H9 (cell line): ENCODE results near the gene CD1C. TPM values are rescaled to one million over a fixed set of nuclear protein-coding genes. Genes with fewer than 3 reads are reported as not detected.

Experiments
- DNase-seq: peaks from one replicate; pipeline ENCODE4 v3.0.0-alpha.2; 2017
- H2AFZ ChIP-seq: one replicate; pipeline ENCODE4 v1.6.1; 2013; ENCODE audit warnings: mild to moderate bottlenecking, low read length, control low read depth, moderate library complexity
- H2AK5ac ChIP-seq: 2 replicates; pipeline ENCODE4 v1.6.1; 2013; ENCODE audit warnings: low read length, control low read depth, mixed read lengths; ENCODE audit not compliant: insufficient read length
- H2BK120ac ChIP-seq: one replicate; pipeline ENCODE4 v1.6.1; 2013; ENCODE audit warnings: low read depth, mild to moderate bottlenecking, low read length, control low read depth, inconsistent platforms; ENCODE audit not compliant: poor library complexity, severe bottlenecking
- H2BK12ac ChIP-seq: 2 replicates; pipeline ENCODE4 v1.6.1; 2013; ENCODE audit warnings: low read length, control low read depth, mixed read lengths, low read depth; ENCODE audit not compliant: insufficient read length
- H2BK15ac ChIP-seq: 2 replicates; pipeline ENCODE4 v1.6.1; 2013; ENCODE audit warnings: low read depth, low read length, control low read depth
- H2BK20ac ChIP-seq: one replicate; pipeline ENCODE4 v1.6.1; 2013; ENCODE audit warnings: low read depth, mild to moderate bottlenecking, low read length, control low read depth, inconsistent platforms; ENCODE audit not compliant: poor library complexity, severe bottlenecking
- H2BK5ac ChIP-seq: 2 replicates; pipeline ENCODE4 v1.6.1; 2013; ENCODE audit warnings: low read length, control low read depth, mixed read lengths; ENCODE audit not compliant: insufficient read length
- H3K14ac ChIP-seq: 2 replicates; pipeline ENCODE4 v1.6.1; 2013; ENCODE audit warnings: low read length, control low read depth; ENCODE audit not compliant: insufficient read depth
- H3K18ac ChIP-seq: 2 replicates; pipeline ENCODE4 v1.6.1; 2013; ENCODE audit warnings: low read depth, mild to moderate bottlenecking, mixed read lengths, low read length, control low read depth; ENCODE audit not compliant: insufficient read length
- H3K23ac ChIP-seq: 2 replicates; pipeline ENCODE4 v1.6.1; 2013; ENCODE audit warnings: low read length, control low read depth, mixed read lengths, low read depth; ENCODE audit not compliant: insufficient read length
- H3K23me2 ChIP-seq: 2 replicates; pipeline ENCODE4 v1.6.1; 2013; ENCODE audit warnings: low read depth, mild to moderate bottlenecking, mixed read lengths, low read length, control low read depth; ENCODE audit not compliant: insufficient read length, poor library complexity, severe bottlenecking
- H3K27ac ChIP-seq: 2 replicates; pipeline ENCODE4 v1.5.1; 2013; ENCODE audit warnings: low read length, control low read depth, mixed read lengths, low read depth; ENCODE audit not compliant: insufficient read length
- H3K27me3 ChIP-seq: 2 replicates; pipeline ENCODE4 v1.6.1; 2013; ENCODE audit warnings: low read length, control low read depth, inconsistent platforms; ENCODE audit not compliant: insufficient read depth
- H3K4ac ChIP-seq: 2 replicates; pipeline ENCODE4 v1.6.1; 2013; ENCODE audit warnings: low read depth, mild to moderate bottlenecking, control low read depth, inconsistent platforms, low read length, moderate library complexity
- H3K4me1 ChIP-seq: 2 replicates; pipeline ENCODE4 v1.6.1; 2013; ENCODE audit warnings: low read length, control low read depth, inconsistent platforms; ENCODE audit not compliant: insufficient read depth
- H3K4me2 ChIP-seq: 2 replicates; pipeline ENCODE4 v1.6.1; 2013; ENCODE audit warnings: low read length, control low read depth, mixed read lengths; ENCODE audit not compliant: insufficient read length, insufficient read depth
- H3K56ac ChIP-seq: 2 replicates; pipeline ENCODE4 v1.6.1; 2013; ENCODE audit warnings: low read depth, mild to moderate bottlenecking, mixed read lengths, low read length, control low read depth; ENCODE audit not compliant: insufficient read length
- H3K79me1 ChIP-seq: 2 replicates; pipeline ENCODE4 v1.6.1; 2013; ENCODE audit warnings: low read depth, mild to moderate bottlenecking, moderate library complexity, low read length, control low read depth, inconsistent platforms; ENCODE audit not compliant: insufficient read depth, poor library complexity, severe bottlenecking
- H3K79me2 ChIP-seq: 2 replicates; pipeline ENCODE4 v1.6.1; 2013; ENCODE audit warnings: low read length, control low read depth, inconsistent platforms; ENCODE audit not compliant: insufficient read depth
- H3K9ac ChIP-seq: 2 replicates; pipeline ENCODE4 v1.6.1; 2013; ENCODE audit warnings: low read length, control low read depth, mixed read lengths; ENCODE audit not compliant: insufficient read length; ENCODE audit errors: extremely low read depth
- H3K9me3 ChIP-seq: one replicate; pipeline ENCODE4 v1.6.1; 2013; ENCODE audit warnings: low read depth, low read length, inconsistent platforms; ENCODE audit not compliant: control insufficient read depth
- H3T11ph ChIP-seq: one replicate; pipeline ENCODE4 v1.6.1; 2013; ENCODE audit warnings: mild to moderate bottlenecking, low read length, control low read depth, inconsistent platforms
- H4K20me1 ChIP-seq: one replicate; pipeline ENCODE4 v1.6.1; 2013; ENCODE audit not compliant: control insufficient read depth, insufficient read length, insufficient read depth
- H4K5ac ChIP-seq: 2 replicates; pipeline ENCODE4 v1.6.1; 2013; ENCODE audit warnings: low read depth, mild to moderate bottlenecking, mixed read lengths, low read length, control low read depth; ENCODE audit not compliant: insufficient read length
- H4K8ac ChIP-seq: replicated peaks from 2 replicates; pipeline ENCODE4 v1.6.1; 2013; ENCODE audit warnings: low read length, control low read depth, mixed read lengths, low read depth; ENCODE audit not compliant: insufficient read length
- H4K91ac ChIP-seq: 2 replicates; pipeline ENCODE4 v1.6.1; 2013; ENCODE audit warnings: low read depth, mild to moderate bottlenecking, moderate library complexity, mixed read lengths, low read length, control low read depth; ENCODE audit not compliant: insufficient read length
- H3K27ac Mint-ChIP-seq, 3 experiments: 2 replicates in 2 of 3; 3 replicates in 1 of 3; pipeline ENCODE4 v1.8.0; 2020 to 2021; ENCODE audit warnings: mixed read lengths in 3 of 3, mild to moderate bottlenecking in 1 of 3, moderate library complexity in 1 of 3
- H3K27me3 Mint-ChIP-seq: 2 replicates; pipeline ENCODE4 v1.8.0; 2021; ENCODE audit warnings: low read depth, mild to moderate bottlenecking, moderate library complexity, mixed read lengths
- H3K36me3 Mint-ChIP-seq, 3 experiments: 2 replicates in 2 of 3; 3 replicates in 1 of 3; pipeline ENCODE4 v1.8.0; 2020 to 2021; ENCODE audit warnings: low read depth in 3 of 3, mixed read lengths in 3 of 3; ENCODE audit not compliant: insufficient read depth in 1 of 3
- H3K4me1 Mint-ChIP-seq, 2 experiments: 2 replicates each; pipeline ENCODE4 v1.8.0; 2020; ENCODE audit warnings: mixed read lengths in 2 of 2
- H3K4me3 Mint-ChIP-seq, 2 experiments: 2 replicates in 1 of 2; 3 replicates in 1 of 2; pipeline ENCODE4 v1.8.0; 2020 to 2021; ENCODE audit warnings: mild to moderate bottlenecking in 2 of 2, mixed read lengths in 2 of 2, moderate library complexity in 1 of 2
- H3K9me3 Mint-ChIP-seq, 2 experiments: 2 replicates in 1 of 2; 3 replicates in 1 of 2; pipeline ENCODE4 v1.8.0; 2020; ENCODE audit warnings: mild to moderate bottlenecking in 2 of 2, mixed read lengths in 2 of 2, moderate library complexity in 1 of 2
- WGBS: extraction: QIAGEN DNeasy Blood & Tissue Kit; methylation state at CpG from one replicate; pipeline ENCODE4 v1.1.7; 2013; ENCODE audit warnings: missing lambda C conversion rate, low lambda C conversion rate, mixed read lengths; ENCODE audit not compliant: insufficient read length; ENCODE audit errors: extremely low coverage; 5-methylcytosine and 5-hydroxymethylcytosine counted together
- total RNA-seq: library from RNA; stranded (reverse); gene quantifications from 2 replicates; pipeline ENCODE4 v1.2.1, GENCODE V29; 2021
- TF ChIP-seq, protein P1 (sequence below): fragments of 200-600 bp; sonication (generic); conservative IDR thresholded peaks from 3 replicates; pipeline ENCODE4 v1.8.0; 2021; ENCODE audit warnings: antibody characterized with exemption, mild to moderate bottlenecking

CD1C gene
- total RNA-seq, 1 experiment from 2014 or later: not detected

DNA sequence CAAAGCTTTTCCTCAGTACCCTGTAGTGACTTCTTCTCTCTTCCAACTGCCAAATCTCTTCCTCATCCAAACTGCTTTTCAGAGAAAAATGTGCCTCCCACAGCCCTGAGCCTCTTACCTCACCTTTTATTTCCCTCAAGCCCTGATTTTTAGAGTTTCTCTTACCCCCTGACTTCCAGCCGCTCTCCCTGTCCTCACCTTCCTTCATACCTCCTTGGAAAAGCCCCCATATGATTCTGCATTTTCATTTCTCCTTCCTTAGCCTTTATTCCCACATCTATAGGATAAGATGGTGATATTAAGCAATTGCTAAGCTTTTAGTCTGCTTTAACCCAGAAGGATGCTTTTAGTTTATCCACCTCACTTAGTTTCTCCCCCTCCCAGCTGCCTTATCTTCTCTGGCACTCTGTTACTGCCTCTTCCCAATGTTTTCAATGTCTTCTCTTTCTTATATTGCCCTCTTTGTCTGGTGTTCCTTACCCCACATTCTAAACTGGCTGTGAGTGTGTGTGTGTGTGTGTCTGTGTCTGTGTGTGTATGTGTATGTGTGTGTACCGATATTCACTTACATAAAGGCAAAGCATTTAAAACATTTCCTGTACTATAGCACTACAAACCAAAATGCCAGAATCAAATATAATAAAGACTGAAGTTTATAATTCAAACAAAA, 41.9 kb downstream of the CD1C start, which contains the start of gene CD1B:
Gene CD1B, minus strand, starts transcription at position 51 of the 670 bp plus-strand sequence. CDS start 108 bp downstream, outside the sequence.
- no peak within 1 kb of the TSS for H3K4ac ChIP-seq
- H3K9ac ChIP-seq: no peak within 1 kb of the TSS
- H3K4me1 Mint-ChIP-seq: no peaks in the 10 kb centered on the region
- WGBS: no CpG with 5 or more reads among the region's 2 CpGs
- H2BK15ac ChIP-seq: no peak within 1 kb of the TSS
- H3K27ac Mint-ChIP-seq: no peak within 1 kb of the TSS
- H3K36me3 Mint-ChIP-seq: no peaks in the 10 kb centered on the region
- no peaks in the 10 kb centered on the region for H3K23me2 ChIP-seq
- no peak within 1 kb of the TSS for H3K18ac ChIP-seq
- H3K14ac ChIP-seq: no peak within 1 kb of the TSS
- H3K79me2 ChIP-seq: no peaks in the 10 kb centered on the region
- H3K4me2 ChIP-seq: no peak within 1 kb of the TSS
- no peaks in the 10 kb centered on the region for H4K20me1 ChIP-seq
- no peak within 1 kb of the TSS for H3K27ac ChIP-seq
- no peak within 1 kb of the TSS for H4K91ac ChIP-seq
- H3K27me3 ChIP-seq: no peaks in the 10 kb centered on the region
- no peaks in the 10 kb centered on the region for H3K79me1 ChIP-seq
- no peak within 1 kb of the TSS for H2BK5ac ChIP-seq
- no peak within 1 kb of the TSS for H2AK5ac ChIP-seq
- TF ChIP-seq, protein P1, sequence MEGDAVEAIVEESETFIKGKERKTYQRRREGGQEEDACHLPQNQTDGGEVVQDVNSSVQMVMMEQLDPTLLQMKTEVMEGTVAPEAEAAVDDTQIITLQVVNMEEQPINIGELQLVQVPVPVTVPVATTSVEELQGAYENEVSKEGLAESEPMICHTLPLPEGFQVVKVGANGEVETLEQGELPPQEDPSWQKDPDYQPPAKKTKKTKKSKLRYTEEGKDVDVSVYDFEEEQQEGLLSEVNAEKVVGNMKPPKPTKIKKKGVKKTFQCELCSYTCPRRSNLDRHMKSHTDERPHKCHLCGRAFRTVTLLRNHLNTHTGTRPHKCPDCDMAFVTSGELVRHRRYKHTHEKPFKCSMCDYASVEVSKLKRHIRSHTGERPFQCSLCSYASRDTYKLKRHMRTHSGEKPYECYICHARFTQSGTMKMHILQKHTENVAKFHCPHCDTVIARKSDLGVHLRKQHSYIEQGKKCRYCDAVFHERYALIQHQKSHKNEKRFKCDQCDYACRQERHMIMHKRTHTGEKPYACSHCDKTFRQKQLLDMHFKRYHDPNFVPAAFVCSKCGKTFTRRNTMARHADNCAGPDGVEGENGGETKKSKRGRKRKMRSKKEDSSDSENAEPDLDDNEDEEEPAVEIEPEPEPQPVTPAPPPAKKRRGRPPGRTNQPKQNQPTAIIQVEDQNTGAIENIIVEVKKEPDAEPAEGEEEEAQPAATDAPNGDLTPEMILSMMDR: no peak
- no peak within 1 kb of the TSS for H3K56ac ChIP-seq
- H3K9me3 ChIP-seq: no peaks in the 10 kb centered on the region
- H2BK120ac ChIP-seq: no peak within 1 kb of the TSS
- H3T11ph ChIP-seq: no peak within 1 kb of the TSS
- H3K4me1 ChIP-seq: no peaks in the 10 kb centered on the region
- no peak within 1 kb of the TSS for H2BK12ac ChIP-seq
- H2BK20ac ChIP-seq: no peak within 1 kb of the TSS
- no peaks in the 10 kb centered on the region; the same call in 1 of the 2 replicates for H3K27me3 Mint-ChIP-seq
- no peak for DNase-seq
- H3K23ac ChIP-seq: no peak within 1 kb of the TSS
- H3K4me3 Mint-ChIP-seq: no peak within 1 kb of the TSS
- no peaks in the 10 kb centered on the region for H3K9me3 Mint-ChIP-seq
- H4K5ac ChIP-seq: no peak within 1 kb of the TSS
- no peak within 1 kb of the TSS for H4K8ac ChIP-seq
- H2AFZ ChIP-seq: no peak within 1 kb of the TSS
